Stimulated activated CD8-positive, alpha-beta memory T cell treated with anti-CD3 and anti-CD28 coated beads, Interleukin-7, amount 100 ng/mL, for 4 hours (primary cell): ENCODE measurements around the gene PCSK5.
"Not testable (repeated sequence)": the region's sequence is repeated elsewhere in the genome, so short reads cannot be mapped to it uniquely, and the experiment has no call there.

Source experiments
- DNase-seq, 2 donors: peaks; one replicate each; pipeline ENCODE4 v3.0.0-alpha.2; 2020; ENCODE audit warnings: low read depth in 2 of 2

PCSK5 gene

DNA sequence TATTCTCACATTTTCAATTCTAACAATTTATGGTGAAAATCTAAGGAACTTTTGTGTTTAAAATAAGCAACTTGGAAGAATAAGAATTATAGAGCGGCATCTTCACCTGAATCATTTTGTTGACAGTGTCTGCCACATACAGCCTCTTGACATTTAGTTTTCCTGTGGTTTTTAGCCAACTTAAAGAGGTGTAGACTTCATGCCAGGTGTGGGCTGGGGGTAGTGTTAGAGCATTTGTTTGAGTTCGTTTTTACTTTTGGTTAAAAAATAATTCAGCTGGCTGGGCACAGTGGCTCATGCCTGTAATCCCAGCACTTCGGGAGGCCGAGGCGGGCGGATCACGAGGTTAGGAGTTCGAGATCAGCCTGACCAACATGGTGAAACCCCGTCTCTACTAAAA, 72.8 kb downstream of the PCSK5 start:
- not testable (repeated sequence) for DNase-seq

DNA sequence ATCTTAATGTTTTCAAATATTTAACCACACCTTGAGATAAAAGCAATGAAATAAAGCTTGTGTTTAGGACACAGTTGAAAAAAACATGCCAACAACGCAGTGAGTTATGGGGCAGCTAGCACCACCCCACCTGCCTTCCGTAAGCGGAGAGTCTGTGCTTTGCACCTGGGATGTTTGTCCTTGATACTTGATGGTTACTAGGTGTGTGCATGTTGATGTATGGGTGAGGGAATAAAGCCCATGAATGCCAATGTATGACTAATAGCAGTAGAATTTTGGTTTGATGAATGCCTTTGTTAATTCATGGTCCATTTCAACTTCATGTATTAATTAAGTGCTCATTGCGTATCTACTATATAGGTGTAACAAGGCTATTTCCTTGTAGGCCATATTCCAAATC, 74.0 kb downstream of the PCSK5 start:
- DNase-seq = no peak

DNA sequence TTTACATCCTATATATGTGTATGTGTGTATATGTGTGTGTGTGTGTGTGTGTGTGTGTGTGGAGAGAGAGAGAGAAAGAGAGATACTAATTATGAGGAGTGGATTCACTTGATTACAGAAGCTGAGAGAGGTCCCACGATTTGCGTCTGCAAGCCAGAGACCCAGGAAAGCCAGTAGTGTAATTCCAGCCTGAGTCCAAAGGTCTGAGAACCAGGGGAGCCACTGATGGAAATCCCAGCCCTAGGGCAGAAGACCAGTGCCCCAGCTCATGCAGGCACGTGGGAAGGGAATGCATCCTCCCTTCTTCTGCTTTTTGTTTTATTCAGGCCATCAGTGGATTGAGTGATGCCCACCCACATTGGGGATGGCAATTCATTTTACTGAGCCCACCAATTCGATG, 74.8 kb downstream of the PCSK5 start:
- no peak for DNase-seq

DNA sequence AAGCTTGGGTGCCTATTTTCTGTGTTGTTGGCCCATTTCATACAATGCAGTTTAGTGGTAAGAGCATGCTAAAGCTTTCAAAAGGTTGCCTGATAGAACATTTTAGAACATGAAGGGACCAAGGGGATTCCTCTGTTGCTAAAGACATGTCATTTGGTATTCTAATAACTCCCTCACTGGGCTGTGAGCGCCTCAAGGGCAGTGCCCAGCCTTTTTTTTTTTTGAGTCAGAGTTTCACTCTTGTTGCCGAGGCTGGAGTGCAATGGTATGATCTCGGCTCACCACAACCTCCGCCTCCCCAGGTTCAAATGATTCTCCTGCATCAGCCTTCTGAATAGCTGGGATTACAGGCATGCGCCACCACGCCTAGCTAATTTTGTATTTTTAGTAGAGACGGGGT, 77.1 kb downstream of the PCSK5 start:
- DNase-seq = no peak

DNA sequence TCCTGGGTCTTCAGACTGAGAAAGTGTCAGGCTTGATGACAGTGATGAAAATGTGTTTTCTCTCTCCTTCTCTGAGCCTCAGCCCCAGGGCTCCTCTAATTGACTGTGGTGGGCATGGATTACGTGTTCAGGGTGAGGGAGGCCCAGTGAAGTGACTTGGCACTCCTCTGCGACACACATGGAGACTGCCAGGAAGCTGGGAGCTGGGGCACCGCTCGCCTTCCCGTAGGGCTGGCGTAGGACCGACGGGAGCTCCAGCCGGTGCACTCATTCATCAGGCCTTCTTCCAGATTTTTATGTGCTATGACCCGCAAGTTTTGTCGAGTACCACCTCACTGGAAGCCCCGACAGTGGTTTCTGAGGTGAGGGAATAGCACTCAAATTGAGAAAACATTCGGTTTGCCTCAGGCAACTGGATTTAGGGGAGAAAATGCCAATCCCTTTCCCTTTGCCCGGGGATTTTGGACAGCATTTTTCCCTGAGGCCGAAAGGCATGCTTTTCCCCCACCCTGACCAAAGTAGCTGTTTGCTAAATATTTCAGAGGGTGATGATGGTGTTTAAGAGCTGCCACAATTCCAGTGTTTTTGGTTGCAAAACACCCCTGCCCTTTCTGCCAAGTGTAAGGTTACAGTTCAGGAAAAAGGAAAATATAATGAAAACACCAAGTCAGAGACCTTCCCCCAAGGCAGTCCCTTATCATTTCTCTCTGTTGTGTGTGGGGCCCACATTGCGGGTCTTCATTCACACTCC, 83.7 kb downstream of the PCSK5 start:
- no peak for DNase-seq

DNA sequence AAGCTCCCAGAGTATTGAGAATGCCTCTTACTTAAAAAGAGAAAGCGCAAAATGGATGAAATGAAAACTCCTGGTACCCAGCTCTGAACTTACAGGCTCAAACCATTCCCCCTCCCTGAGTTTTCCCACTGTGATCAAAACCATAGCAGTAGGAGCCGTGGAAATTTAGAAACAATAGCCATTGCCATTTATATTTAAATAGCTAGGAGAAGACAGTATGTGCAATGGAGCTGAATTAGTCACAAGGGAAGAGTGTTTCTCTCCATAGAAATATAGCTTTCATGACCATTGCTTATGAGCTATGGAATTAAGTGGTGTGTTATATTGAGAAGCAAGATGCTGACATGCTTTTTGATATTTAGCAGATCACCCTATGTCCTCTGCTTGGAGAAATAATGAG, 84.6 kb downstream of the PCSK5 start:
- DNase-seq = no peak

DNA sequence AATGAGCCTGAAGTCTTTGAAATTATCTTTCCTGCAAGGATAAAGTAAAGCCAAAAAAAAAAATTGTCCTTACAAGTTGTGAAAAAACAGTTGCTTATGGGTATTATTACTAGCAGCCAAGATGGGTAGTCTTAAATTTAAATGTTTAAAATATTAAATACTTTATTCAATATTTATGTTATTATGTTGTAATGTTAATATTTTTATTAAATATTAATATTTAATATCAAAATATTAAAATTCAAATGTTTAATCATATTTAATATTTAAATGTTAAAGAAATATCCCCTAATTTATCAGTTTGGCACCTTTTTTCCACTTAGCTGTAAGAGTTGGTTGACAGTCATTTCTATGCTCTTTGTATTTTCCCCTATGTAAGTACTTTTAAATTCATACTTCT, 86.1 kb downstream of the PCSK5 start:
- no peak for DNase-seq

DNA sequence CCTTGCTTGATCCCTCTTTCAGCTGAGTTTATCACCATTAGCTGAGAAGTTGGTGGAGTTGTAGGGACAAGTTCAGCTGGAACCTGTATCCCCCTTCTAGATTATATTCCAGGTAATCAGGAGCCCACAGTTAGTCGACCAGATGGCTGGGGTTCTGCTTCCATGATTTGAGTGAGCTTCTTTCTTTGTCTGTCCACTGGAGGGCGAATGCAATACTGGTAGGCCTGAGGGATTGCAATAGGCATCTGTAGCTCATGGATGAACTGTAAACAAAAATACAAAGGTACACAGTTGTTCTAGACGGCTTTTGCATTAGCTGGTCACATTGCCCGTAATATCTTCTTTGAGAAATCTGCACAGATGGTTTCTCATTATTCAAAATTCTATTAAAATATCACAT, 88.9 kb downstream of the PCSK5 start:
- no peak for DNase-seq

DNA sequence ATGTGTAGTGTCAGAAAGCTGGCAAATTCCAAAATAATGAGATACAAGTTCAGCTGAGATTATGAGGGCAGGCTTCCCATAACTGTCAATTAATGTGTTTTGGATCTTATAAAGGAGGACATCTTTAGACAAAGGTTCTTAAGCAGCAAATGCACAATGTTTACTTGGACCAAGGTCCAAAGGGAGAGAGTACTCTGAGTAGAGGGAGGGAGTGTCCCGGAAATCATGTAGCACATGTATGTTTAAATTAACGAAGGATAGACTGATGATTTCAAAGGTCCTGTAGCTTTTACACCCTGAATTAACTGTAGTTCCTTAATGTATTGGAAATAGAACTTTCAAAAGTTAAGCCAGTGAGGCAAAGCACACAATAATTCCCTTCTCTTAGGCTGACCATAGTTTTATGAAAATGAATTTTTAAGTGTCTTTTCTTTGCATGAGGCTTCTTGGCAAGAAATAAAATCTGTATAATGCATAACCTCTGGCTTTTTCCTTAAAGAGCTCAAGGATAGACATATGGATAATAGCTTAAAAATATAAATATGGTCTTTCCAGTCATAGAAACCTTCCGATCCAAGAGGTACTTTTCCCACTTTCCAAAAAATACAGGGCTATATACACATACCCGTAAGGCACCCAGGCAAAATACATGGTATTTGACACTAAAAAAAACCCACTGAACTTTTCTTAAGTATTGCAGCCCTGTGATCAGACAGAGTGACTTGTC, 93.0 kb downstream of the PCSK5 start:
- DNase-seq = no peak

DNA sequence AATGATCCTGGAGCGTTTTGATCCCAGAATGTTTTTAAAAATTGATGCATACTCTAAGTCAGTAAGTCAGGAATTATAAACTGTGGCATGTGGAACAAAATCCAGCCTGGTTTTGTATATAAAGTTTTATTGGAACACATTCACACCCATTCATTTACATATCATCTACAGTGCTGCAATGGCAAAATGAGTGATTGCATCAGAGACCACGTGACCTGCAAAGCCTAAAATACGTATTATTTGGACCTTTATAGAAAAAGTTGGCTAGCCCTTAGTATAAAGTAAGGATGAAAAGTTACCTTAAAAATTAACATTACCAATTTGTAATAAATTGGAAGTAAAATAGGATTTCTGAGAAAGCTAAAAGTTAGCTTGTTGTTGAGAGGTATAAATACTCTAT, 95.0 kb downstream of the PCSK5 start:
- DNase-seq = no peak

DNA sequence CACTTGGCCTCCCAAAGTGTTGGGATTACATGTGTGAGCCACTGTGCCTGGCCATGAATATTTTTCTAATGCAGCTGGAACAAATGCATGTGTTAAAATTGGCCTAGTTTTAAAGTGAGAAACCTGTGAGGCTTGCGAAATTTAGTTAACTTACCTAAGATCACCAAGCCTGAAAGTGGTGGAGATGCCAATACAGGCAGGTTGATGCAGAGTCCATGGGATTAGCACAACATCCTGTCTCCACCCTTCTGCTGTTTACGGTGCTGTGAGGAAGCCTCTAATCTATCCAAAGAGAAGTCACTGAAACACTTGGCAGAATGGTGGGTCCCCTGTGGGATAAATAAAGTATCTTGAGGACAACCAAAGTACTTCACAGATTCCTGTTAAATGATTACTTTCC, 98.2 kb downstream of the PCSK5 start:
- DNase-seq = no peak

DNA sequence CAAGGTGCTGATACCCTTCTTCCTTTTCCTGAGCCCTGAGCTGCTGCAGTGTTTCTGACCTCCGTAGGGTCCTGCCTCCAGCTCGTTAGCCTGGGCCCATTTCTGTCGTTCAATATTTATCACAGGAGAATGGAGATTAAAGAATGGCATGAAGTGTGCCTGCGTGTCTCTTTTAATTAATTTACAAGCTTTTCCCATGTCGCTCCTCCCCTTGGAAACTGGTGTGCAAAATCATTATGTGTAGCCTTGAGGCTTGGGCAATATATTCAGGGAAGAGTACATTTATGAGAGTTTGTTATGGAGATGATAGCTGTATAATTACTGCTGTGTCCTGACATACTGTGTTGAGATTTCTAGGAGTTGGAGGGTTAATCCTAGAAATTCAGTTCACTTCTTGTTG, 99.7 kb downstream of the PCSK5 start:
- no peak for DNase-seq

DNA sequence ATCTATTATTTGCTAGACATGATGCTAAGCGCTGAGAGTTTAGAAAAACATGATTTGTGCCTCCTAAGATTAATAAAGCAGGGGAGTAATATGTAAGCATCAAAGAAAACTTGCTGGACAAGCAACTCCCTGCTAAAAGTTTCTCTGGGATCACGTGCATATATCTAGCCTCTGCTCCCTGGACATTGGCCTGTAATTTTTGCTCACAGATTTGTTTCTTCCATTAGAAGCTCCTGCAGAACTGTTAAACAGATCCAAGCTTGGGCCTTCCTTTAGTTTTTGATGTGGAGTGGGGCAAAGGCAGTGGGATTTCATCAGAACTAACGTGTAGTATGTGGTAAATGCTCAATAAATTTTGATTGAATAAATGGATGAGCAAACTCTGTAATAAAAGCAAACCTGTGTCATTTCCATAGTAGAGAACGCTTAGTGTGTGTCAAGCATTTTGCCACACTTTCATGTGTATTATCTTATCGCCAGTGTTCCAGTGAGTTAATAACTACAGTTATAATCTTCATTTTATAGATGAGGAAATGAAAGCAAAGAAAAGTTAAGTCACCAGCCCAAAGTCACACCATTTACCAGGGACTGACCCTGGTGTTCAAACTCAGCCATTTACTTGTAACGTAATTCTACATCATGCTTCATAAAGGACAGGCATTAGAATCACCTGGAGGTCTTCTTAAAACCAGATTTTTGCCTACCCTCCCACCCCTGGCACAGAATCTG, 100.3 kb downstream of the PCSK5 start:
- DNase-seq = no peak

DNA sequence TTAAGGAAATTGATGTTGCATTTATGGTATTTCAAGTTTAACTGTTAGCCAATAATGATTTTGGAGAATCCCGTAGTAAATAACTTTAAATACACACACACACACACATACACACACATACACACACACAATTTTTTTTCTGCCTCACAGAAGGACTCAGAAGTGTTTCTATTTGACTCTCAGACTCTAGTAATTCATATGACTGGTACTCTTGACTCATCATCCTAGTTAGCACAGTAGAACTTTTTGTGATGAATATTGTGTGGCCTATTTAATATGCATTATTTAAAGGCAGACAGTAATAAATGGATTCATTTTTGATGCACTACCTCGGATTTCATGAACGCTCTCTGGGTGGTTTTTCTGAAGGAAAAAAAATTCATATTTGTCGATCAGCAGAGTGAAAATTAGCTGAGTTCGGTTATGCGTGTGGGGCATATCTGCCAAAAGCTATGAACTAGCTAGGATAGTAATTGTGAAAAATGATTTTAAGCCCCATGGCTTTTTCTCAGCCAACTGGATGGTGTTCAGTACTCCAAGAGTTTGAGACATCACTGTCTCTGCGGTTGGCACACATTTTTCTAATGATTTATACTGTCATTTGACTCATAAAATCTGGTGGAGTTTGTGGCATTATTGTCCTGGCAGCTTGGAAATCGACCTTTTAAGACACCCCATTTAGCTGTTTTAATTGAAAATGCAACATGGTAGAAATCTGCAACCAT, 102.2 kb downstream of the PCSK5 start:
- DNase-seq = no peak

DNA sequence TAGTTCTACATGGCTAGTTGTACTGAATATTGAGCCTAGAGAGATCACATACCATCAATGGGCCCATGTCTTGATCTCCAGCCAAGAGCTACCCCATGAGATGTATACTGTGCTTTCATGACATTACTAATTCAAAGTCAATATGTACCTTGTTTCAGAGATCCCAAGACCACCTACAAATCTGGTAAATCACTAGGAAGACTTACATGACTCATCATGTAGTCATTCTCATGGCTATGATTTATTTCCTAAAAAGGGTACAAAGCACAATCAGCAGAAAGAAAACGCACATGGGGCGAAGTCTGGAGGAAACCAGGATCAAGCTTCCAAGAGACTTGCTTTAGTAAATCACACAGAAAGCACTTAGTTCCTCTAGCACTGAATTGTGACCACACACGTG, 103.0 kb downstream of the PCSK5 start:
- DNase-seq = no peak

DNA sequence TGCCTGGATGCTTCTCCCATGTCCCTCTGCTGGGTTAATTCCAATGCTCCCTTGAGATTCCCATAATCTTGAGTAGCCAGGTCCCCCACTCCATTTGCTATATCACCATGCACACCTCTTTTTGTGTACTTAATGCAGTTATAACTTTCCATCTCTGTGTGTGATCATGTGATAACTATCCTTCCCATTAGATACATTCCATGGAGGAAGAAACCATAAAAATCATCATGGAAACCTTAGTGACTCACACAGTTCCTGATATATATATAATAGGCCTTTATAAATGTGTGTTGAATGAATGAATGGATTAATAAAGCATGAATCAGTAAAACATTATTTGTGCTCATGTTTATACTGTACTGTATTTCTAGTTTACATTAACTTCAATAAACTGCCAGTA, 104.6 kb downstream of the PCSK5 start:
- DNase-seq = no peak

DNA sequence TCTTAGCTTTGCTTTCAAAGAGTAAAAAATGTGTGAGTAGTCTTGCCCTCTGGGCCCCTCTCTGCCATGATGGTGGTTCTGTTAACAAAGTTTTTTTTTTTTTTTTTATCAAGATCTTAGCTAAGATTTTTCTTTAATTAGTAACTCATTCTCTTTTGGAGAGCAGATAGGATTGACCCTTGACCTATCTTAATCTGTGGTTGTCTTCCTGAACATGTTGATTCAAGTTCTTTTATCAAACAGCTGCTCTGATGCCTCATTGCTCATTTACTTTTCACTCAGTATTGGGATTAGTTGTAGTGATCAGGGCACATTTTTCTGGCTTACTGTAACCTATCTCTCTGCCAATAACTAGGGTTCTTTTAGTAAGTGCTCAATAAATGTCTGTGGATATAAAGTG, 106.3 kb downstream of the PCSK5 start:
- no peak for DNase-seq

DNA sequence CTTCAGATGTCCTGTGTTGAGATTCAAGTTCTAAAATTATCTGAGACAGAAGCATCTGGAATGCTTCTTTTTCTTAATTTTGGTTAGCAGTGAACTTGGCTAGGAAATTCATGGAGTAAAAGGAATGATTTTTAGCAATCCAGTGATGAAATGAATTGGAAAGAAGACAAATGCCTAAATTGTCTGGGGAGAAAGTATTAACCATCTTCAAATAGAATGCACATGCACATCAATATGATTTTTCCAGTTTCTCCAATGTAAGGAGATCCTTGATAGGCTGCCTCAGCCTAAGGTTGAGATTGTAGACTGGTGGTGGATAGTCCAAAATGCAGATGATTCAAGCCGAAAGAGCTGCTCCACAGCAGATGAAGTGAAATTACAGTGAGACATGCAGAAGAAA, 106.7 kb downstream of the PCSK5 start:
- DNase-seq = no peak

DNA sequence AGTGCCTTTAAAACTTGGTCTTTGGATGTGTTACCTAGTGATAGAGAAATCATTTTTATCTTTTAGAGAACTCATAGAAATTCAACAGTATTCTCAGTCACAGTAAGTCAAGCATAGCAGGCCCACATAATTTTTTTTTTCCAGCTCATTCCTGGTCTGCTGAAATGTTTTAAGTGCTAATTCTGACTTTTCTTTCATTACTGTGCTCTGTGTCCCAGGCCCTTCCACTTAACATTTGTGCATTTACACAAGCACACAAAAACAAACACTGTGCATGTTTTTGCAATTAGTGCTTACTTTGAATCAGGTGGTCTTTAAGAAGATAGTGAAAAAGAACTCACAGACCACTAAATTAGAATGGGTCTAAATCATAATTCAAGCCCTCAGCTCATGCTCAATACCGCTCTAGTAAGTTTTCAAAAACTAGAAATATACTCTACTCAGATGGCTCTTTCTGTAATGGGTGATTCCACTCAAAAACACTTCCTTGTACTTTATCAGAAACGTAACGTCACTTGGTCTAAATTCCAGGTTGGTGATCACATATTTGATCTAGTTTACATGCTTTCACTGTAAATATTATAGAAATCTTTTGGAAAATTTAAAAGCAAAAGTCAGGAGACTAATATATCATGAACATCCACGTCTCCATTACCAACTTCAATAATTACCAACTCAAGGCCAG, 107.8 kb downstream of the PCSK5 start:
- no peak for DNase-seq

DNA sequence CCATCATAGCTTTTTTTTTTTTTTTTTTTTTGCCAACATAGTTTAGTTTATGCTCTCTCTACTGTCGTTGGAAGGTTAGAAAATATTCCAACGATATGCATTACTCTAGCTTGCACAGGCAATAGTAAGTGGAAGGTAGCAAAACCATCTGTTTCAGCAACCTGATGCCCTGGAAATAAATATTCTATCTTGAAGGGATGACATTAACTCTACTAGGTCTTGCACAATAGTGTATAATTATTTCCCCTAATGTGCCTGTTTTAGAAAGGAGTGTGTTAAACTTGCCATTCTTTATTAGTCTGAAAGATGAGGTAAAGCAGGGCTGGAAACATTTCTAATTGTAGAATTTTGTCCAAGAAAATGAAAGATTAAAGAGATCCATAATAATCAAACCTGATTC, 111.0 kb downstream of the PCSK5 start:
- DNase-seq = no peak

DNA sequence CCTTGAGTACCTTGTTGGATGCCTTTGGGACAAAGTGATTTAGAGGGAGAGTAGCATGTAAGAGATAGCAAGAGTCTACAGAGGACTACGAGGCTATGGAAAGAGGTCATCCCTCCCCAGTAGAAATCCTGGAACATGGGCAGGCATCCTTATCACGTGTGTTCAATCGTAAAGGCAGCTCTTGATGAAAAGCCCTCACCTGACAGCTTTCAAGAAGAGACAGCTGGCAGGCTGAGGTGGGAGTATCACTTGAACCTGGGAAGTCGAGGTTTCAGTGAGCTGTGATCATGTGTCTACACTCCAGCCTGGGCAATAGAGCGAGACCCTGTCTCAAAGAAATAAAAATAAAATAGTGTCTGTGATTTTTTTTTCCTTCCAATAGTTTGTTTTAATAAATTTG, 112.6 kb downstream of the PCSK5 start:
- no peak for DNase-seq

DNA sequence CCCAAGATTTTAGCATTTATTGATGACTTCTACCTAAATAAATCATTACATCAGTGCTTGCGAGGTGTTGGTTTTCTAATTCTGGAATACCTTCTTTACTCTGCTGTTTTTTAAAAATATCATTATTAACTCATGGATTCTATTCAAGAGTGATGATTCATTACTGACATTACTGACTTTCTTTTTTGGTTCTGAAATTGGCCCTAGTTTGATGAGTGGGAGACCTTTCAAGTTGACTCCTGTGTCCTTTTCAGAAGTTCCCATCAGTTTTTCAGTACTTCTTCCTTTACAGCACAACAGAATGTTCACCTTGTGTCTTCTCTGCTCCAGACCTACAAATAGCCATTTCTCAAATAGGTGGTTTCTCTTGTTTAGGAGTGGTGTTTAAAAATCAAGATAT, 114.1 kb downstream of the PCSK5 start:
- no peak for DNase-seq
